ENCODE data around the gene MCRIP1.
"Not testable (repeated sequence)": the region's sequence is repeated elsewhere in the genome, so short reads cannot be mapped to it uniquely, and the experiment has no call there.

The MCRIP1 gene

GRCh38 chr17:81840826-81841778, 8.0 kb upstream of the MCRIP1 start:
- DNase-seq = no peak

DNA sequence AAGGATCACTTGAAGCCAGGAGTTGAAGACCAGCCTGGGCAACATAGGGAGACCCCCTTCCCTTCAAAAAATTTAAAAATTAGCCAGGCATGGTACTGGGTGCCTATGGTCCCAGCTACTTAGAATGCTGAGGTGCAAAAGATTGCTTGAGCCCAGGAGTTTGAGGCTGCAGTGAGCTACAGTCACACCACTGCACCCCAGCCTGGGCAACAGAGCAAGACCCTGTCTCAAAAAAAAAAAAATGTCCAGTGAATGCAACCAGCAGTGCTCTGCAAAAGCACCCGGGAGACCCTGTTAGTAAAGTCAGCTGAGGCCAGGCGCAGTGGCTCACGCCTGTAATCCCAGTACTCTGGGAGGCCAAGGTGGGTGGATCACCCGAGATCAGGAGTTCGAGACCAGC, 7.0 kb upstream of the MCRIP1 start:
- not testable (repeated sequence) for DNase-seq

DNA sequence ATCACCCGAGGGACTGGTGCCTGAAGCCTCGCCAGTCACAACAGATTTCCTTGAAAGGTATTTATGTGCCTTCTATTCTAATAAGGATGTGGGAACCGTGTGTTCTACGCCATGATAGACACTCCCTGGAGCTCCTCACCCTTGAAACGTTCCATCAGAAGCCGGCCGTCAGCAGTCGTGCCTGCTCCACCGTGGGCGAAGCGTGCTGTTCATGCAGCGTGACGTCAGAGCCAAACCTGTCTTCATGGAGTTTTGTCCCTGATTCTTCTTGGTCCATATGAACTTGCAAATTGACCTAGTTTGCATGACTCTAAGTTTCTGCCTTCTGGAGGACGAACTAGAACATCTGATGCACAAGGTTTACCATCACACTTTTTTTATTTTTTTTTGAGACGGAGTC, 6.2 kb upstream of the MCRIP1 start:
- no peak for DNase-seq

DNA sequence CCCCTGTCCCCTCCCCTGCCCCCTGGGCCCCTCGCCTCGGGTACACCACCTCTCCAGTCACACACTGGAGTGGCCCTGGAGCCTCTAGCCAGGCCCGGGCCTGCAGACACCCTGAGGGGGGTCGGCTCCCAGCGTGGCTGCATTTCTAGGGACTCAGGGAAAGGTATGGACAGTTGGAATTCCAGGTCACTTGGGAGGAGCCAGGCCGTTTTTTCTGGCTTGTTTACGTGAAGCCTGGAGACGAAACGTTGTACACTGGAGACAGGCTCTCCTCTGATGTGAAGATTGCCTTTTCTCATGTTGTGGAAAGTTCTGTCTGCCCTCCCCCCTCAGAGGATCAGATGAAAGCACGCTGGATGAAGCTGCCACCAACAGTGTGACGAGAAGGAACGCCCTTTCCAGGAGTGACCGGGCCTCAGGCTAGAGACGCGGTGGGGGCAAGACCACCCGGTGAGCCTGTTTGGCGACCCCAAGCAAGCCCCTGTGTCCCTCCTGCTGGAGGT, 5.7 kb upstream of the MCRIP1 start:
- DNase-seq = no peak

GRCh38 chr17:81837641-81838040, 4.5 kb upstream of the MCRIP1 start:
- DNase-seq = no peak

DNA sequence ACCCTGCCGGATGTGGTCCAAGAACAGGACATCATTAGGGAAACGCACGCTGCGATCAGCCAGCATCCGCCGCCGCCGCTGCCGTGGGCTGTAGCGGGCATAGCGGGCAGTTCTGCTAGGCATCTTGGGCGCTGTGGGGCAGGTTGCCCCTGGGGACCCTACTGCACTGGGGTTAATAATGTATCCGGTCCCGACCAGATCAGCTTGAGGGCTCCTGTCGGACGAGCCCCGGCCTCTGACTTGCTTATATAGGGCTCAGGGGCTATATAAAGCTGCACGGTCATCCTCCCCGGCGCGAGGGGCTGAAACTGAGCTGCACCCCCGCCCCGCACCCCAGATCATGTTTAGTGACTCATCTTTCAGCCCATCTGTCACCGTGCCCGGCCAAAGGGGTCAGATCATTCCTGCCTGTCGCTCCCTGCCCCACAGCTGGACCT, 1.8 kb upstream of the MCRIP1 start, which contains the start of gene PPP1R27:
TSS of gene PPP1R27 (minus strand) at position 220 of the 437 bp plus-strand sequence. CDS start at position 123, 97 bp downstream.
- DNase-seq = no peak

DNA sequence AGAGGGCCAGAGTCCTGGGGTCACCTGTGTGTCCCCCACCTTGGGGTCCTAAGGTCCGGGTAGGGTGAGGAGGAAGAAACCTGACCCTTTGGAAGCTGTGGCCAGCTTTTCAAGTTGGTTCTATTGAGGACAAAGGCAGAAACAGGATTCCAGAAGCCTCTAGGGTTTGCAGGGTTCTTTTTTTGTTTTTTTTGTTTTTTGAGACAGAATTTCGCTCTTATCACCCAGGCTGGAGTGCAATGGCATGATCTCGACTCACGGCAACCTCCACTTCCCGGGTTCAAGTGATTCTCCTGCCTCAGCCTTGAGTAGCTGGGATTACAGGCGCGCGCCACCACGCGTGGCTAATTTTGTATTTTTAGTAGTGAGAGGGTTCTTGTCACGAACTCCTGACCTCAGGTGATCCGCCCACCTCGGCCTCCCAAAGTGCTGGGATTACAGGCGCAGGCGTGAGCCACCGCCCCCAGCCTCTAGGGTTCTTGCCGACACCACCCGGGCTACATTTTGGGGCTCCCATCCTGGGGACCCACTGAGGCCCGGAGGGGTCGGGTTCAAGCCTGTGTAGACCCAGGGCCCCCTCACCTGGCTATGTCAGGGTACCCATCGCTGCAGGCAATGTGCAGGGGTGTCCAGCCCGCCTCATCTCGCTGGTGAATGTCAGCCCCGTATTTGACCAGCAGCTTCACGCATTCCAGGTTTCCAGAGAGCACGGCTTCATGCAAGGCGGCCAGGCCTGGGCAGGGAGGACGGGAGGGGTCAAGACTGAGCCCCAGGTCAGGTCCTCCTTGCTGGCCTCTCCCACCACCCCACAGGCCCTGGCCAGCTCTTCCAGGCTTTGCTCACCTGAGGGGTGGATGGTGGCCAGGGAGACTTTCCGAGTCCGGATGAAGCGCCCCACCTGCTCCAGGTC, 1.1 kb upstream of the MCRIP1 start:
- DNase-seq = no peak

- no peak for DNase-seq
These were observed 407 bp downstream of the MCRIP1 start for GRCh38 chr17:81832608-81833159.

DNA sequence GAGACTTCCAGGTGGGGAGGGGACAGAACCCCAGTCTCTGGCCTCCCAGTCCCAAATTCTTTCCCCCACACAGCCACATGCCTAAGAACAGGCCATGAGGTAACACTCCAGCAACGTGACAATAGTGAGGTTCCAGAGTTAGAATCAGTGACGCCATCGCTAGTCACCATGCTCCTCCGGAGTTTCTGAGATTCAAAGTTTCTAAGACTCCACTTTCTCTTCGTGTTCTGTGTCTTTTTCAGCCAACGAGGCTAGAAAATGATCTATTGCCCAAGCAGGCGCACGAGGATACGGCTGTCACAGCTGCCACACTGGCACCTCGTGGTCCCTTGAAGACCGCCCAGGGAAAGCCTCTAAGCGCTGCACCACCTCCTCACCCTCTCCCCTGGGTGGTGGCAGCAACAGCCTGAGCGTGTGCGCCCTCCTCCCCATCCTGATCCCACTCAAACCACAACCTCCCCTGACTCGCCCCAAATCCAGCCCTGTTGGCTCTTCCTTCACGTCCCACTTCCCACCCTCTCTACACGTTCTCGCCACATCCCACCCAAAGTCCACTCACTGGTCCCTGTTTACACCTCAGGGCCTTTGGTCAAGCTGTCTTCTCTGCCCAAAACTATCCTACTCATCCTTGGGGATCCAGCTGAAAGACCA, 1.0 kb downstream of the MCRIP1 start:
- peak; percentile 25 for DNase-seq

- DNase-seq = no peak
These were observed 1.5 kb downstream of the MCRIP1 start for GRCh38 chr17:81831563-81831956.

- no peak for DNase-seq
These were observed 3.2 kb downstream of the MCRIP1 start for GRCh38 chr17:81829858-81830257.

- no peak for DNase-seq
These were observed 4.4 kb downstream of the MCRIP1 start for GRCh38 chr17:81828656-81829055.

DNA sequence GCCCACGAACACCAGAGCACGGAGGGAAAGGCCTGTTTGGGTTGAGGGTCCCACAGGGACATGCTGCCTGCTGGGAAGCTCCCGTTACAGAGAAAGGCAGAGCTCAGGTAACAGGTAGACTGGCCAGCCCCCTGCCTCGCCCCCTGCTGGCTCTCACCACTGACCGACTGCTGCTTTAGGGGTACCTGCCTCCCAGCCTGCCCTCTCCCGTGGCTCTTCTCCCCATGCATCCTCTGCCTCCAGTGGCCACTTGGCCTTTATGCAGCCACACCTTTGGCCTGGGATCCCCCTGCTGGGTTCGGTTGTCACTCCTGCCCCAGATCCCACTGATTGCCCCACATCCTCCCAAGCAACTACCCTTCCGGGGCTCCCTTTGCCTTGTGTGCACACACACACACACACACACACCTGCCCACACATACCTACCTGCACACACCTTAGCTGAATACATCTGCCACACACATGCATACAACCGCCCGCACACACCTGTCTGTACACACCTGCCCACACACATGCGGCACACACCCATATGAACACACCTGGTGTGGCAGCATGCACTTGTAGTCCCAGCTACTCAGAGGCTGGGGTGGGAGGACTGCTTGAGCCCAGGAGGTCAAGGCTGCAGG, 7.1 kb downstream of the MCRIP1 start:
- no peak for DNase-seq

DNA sequence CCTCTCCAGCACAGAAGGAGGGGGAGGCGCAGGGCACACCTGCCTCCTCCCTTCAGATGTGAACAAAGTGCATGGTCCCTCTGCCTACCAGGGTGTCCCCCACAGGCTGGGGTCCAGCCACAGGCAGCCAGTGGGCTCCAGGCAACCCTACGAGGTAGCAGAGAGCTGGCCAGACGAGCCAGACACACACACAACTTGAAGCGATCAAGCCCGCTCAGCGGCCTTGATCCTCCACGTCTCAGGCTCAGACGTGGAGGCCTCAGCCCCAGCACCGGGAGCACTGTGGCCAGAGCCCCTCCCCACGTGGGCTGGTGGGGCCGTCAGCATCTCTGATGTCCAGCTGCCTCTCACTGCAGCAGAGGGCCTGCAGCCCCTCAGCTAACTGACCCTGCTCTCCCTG, 8.5 kb downstream of the MCRIP1 start:
- DNase-seq = no peak

- no peak for DNase-seq
These were observed 9.1 kb downstream of the MCRIP1 start for GRCh38 chr17:81823820-81824550.

DNA sequence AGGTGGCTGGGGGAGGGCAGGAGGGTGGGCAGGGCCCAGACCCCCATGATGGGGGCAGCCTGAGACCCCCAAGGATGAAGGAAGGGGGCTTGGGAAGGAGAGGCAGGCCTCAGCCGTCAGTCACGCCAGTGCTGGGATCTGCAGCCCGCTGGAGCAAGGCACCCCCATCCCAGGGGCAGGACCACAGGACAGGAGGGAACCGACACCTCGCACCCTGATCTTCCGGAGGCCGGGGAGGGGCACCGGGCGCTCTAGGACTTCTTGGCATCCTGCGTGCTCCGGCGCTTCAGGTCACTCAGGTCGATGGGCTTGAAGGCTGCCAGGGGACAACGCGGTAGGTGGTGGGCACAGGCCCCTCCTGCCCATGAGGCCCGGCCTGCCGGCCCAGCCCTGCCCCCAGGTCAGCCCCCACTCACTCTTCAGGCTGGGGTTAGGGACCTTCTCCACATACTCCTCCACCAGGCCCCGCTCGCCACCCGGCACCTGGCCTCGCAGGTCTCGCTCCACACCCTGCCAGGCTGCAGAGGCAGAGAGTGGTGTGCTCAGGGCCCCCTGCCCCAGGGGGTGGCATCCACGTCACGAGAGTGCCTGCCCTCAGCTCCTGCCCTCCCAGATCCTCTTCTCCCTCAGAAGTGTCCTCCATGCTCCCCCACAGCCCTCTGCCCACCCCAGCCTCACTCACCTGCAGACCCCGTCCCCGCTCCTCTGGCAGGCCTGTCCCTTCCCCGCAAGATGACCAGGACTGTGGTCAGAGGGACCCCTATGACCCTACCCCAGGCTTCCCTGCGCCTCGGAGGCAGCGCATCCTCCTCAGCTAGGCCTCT, 9.9 kb downstream of the MCRIP1 start:
- no peak for DNase-seq

DNA sequence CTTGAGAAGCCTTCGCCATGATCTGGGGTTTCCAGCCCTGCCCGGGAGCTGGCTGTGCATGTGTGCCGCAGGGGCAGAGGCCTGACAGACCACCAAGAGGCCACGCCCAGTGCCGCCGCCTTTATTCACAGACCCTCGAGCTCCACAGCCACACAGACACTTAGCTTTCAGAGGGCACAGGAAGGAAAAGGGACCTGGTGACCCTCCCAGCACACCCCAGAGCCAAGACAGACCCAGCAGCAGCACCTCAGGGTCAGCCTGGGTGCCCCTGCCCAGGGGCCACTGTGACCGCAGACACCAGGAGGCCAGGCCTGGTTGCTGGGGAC, 10.8 kb downstream of the MCRIP1 start:
- DNase-seq = no peak

DNA sequence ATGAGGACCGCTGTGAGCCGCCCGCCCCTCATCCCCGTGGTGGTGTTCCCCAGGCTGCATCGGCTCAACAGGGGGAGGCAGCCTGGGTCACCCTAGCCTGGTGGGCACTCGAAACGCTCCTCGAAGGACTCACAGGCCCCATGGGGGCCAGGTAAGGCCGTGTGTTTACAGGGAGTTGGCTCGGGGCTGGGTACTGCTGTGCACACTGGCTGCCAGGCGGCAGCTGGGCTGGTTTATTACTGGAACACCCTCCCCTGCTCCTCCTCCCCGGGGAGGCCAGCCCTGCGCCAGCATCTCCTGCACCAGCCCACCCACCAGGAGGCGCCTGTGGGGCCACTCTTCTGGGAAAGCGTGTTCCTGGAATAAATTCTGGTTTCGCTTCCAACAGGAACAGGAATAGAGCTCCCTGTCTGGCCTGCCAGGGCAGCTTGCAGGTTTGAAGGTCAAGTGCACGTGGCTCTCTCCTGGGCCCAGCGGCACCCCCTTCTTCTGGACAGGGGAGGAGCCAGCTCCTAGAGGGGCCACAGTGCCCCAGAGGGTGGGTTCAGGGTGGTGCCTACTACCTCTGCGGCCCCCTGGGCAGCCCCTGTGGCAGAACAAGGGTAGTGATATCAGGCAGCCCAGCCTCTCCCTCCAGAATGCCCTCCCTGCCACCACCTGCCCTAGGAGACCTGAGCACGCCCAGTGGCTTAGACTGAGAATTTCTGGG, 11.3 kb downstream of the MCRIP1 start:
- peak; percentile 85 for DNase-seq

GRCh38 chr17:81821147-81821546, 11.9 kb downstream of the MCRIP1 start:
- no peak for DNase-seq

DNA sequence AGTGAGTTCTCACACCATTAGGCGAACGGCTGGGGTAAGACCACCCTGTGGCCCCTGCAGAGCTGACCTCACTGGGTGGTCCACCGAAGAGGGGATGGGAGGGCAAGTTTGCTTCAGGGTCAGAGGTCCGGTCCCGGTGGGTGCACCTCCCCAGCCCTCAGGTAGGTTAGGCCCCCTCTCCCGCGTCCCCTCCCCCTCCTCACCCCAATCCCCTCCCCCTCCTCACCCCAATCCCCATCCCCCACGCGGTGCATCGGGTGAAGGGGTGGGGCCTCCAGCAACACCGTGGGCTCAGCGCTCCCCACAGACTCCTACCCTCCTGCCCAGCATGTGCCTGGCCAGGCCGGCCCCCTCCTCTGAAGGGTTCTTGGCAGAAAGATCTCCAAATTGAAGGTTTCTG, 13.4 kb downstream of the MCRIP1 start:
- no peak for DNase-seq
